ENCODE results near the gene EDNRA.
A peak's percentile ranks its signal among the peaks of the same experiment; 100 is the strongest.

EDNRA gene

GRCh38 chr4:147479786-147480185 is 1.1 kb upstream of the EDNRA start:
- Histone ChIP-seq H2AFZ (ENCODE audit: low read length, unreplicated experiment) (no peak overlapping the region), H3K27ac (ENCODE audit: low read depth, low read length) (no peak overlapping the region), H3K79me2 (ENCODE audit: control insufficient read depth, insufficient read depth, low read length, unreplicated experiment) (no peaks in the 10 kb centered on the region), H3K27me3 (ENCODE audit: insufficient read depth, low read length) (no peaks in the 10 kb centered on the region), H3K4me3 (ENCODE audit: low read depth, low read length) (peak overlapping the region; percentile 5; the same call in 1 of the 2 replicates), H3K36me3 (ENCODE audit: insufficient read depth, low read length) (no peaks in the 10 kb centered on the region), H3K4me1 (ENCODE audit: control insufficient read depth, insufficient read depth, low read length, unreplicated experiment) (peaks cover 26% of the 10 kb centered on the region)

GRCh38 chr4:147480502-147480890 is 401 bp upstream of the EDNRA start:
- Histone ChIP-seq H3K36me3 (ENCODE audit: insufficient read depth, low read length) (no peaks in the 10 kb centered on the region), H3K27ac (ENCODE audit: low read depth, low read length) (no peak overlapping the region), H3K4me3 (ENCODE audit: low read depth, low read length) (peak overlapping the region; percentile 89), H3K4me1 (ENCODE audit: control insufficient read depth, insufficient read depth, low read length, unreplicated experiment) (peaks cover 26% of the 10 kb centered on the region), H3K27me3 (ENCODE audit: insufficient read depth, low read length) (no peaks in the 10 kb centered on the region), H2AFZ (ENCODE audit: low read length, unreplicated experiment) (peak overlapping the region; percentile 82), H3K79me2 (ENCODE audit: control insufficient read depth, insufficient read depth, low read length, unreplicated experiment) (no peaks in the 10 kb centered on the region)

- Histone ChIP-seq H2AFZ (ENCODE audit: low read length, unreplicated experiment) (peak overlapping the region; percentile 67), H3K27ac (ENCODE audit: low read depth, low read length) (no peak overlapping the region), H3K79me2 (ENCODE audit: control insufficient read depth, insufficient read depth, low read length, unreplicated experiment) (no peaks in the 10 kb centered on the region), H3K4me3 (ENCODE audit: low read depth, low read length) (peak overlapping the region; percentile 89), H3K4me1 (ENCODE audit: control insufficient read depth, insufficient read depth, low read length, unreplicated experiment) (peaks cover 26% of the 10 kb centered on the region), H3K36me3 (ENCODE audit: insufficient read depth, low read length) (no peaks in the 10 kb centered on the region), H3K27me3 (ENCODE audit: insufficient read depth, low read length) (no peaks in the 10 kb centered on the region)
Observed at GRCh38 chr4:147481577-147482109, 746 bp downstream of the EDNRA start.

GRCh38 chr4:147482281-147482680 is 1.4 kb downstream of the EDNRA start:
- Histone ChIP-seq H3K79me2 (ENCODE audit: control insufficient read depth, insufficient read depth, low read length, unreplicated experiment) (no peaks in the 10 kb centered on the region), H2AFZ (ENCODE audit: low read length, unreplicated experiment) (no peak overlapping the region), H3K27ac (ENCODE audit: low read depth, low read length) (no peak overlapping the region), H3K27me3 (ENCODE audit: insufficient read depth, low read length) (no peaks in the 10 kb centered on the region), H3K4me3 (ENCODE audit: low read depth, low read length) (peak overlapping the region; percentile 89), H3K36me3 (ENCODE audit: insufficient read depth, low read length) (no peaks in the 10 kb centered on the region), H3K4me1 (ENCODE audit: control insufficient read depth, insufficient read depth, low read length, unreplicated experiment) (peaks cover 26% of the 10 kb centered on the region)

- Histone ChIP-seq H3K27me3 (ENCODE audit: insufficient read depth, low read length) (no peaks in the 10 kb centered on the region), H3K79me2 (ENCODE audit: control insufficient read depth, insufficient read depth, low read length, unreplicated experiment) (no peaks in the 10 kb centered on the region), H3K27ac (ENCODE audit: low read depth, low read length) (no peak overlapping the region), H2AFZ (ENCODE audit: low read length, unreplicated experiment) (no peak overlapping the region), H3K4me3 (ENCODE audit: low read depth, low read length) (no peak overlapping the region), H3K4me1 (ENCODE audit: control insufficient read depth, insufficient read depth, low read length, unreplicated experiment) (peaks cover 14% of the 10 kb centered on the region), H3K36me3 (ENCODE audit: insufficient read depth, low read length) (no peaks in the 10 kb centered on the region)
Observed at GRCh38 chr4:147485167-147485566, 4.3 kb downstream of the EDNRA start.

- no peaks in the 10 kb centered on the region for H3K27me3 ChIP-seq (ENCODE audit: insufficient read depth, low read length)
- no peak overlapping the region for H2AFZ ChIP-seq (ENCODE audit: low read length, unreplicated experiment)
- H3K36me3 ChIP-seq (ENCODE audit: insufficient read depth, low read length): no peaks in the 10 kb centered on the region
- no peaks in the 10 kb centered on the region for H3K79me2 ChIP-seq (ENCODE audit: control insufficient read depth, insufficient read depth, low read length, unreplicated experiment)
- peaks cover 9% of the 10 kb centered on the region for H3K4me1 ChIP-seq (ENCODE audit: control insufficient read depth, insufficient read depth, low read length, unreplicated experiment)
- no peak overlapping the region for H3K27ac ChIP-seq (ENCODE audit: low read depth, low read length)
- H3K4me3 ChIP-seq (ENCODE audit: low read depth, low read length): no peak overlapping the region
Observed at GRCh38 chr4:147487616-147488015, 6.7 kb downstream of the EDNRA start.

- Histone ChIP-seq H3K36me3 (ENCODE audit: insufficient read depth, low read length) (no peaks in the 10 kb centered on the region), H3K4me1 (ENCODE audit: control insufficient read depth, insufficient read depth, low read length, unreplicated experiment) (peaks cover 14% of the 10 kb centered on the region), H2AFZ (ENCODE audit: low read length, unreplicated experiment) (no peak overlapping the region), H3K79me2 (ENCODE audit: control insufficient read depth, insufficient read depth, low read length, unreplicated experiment) (no peaks in the 10 kb centered on the region), H3K27ac (ENCODE audit: low read depth, low read length) (no peak overlapping the region), H3K27me3 (ENCODE audit: insufficient read depth, low read length) (no peaks in the 10 kb centered on the region), H3K4me3 (ENCODE audit: low read depth, low read length) (no peak overlapping the region)
Observed at GRCh38 chr4:147488556-147488955, 7.7 kb downstream of the EDNRA start.

GRCh38 chr4:147491086-147491485 is 10.2 kb downstream of the EDNRA start:
- Histone ChIP-seq H3K79me2 (ENCODE audit: control insufficient read depth, insufficient read depth, low read length, unreplicated experiment) (no peaks in the 10 kb centered on the region), H3K36me3 (ENCODE audit: insufficient read depth, low read length) (no peaks in the 10 kb centered on the region), H3K4me3 (ENCODE audit: low read depth, low read length) (no peak overlapping the region), H2AFZ (ENCODE audit: low read length, unreplicated experiment) (no peak overlapping the region), H3K4me1 (ENCODE audit: control insufficient read depth, insufficient read depth, low read length, unreplicated experiment) (peaks cover 14% of the 10 kb centered on the region), H3K27me3 (ENCODE audit: insufficient read depth, low read length) (no peaks in the 10 kb centered on the region), H3K27ac (ENCODE audit: low read depth, low read length) (no peak overlapping the region)

GRCh38 chr4:147492306-147492705 is 11.4 kb downstream of the EDNRA start:
- H3K27ac ChIP-seq (ENCODE audit: low read depth, low read length): peak overlapping the region; percentile 36; the same call in 1 of the 2 replicates

GRCh38 chr4:147492761-147493160 is 11.9 kb downstream of the EDNRA start:
- no peaks in the 10 kb centered on the region for H3K79me2 ChIP-seq (ENCODE audit: control insufficient read depth, insufficient read depth, low read length, unreplicated experiment)
- H3K27ac ChIP-seq (ENCODE audit: low read depth, low read length): peak overlapping the region; percentile 36; the same call in 1 of the 2 replicates
- no peaks in the 10 kb centered on the region for H3K36me3 ChIP-seq (ENCODE audit: insufficient read depth, low read length)
- H2AFZ ChIP-seq (ENCODE audit: low read length, unreplicated experiment): peak overlapping the region; percentile 61
- peaks cover 17% of the 10 kb centered on the region for H3K4me1 ChIP-seq (ENCODE audit: control insufficient read depth, insufficient read depth, low read length, unreplicated experiment)
- H3K4me3 ChIP-seq (ENCODE audit: low read depth, low read length): no peak overlapping the region; the same call in 1 of the 2 replicates
- H3K27me3 ChIP-seq (ENCODE audit: insufficient read depth, low read length): no peaks in the 10 kb centered on the region

More at GRCh38 chr4:147492306-147492705, 11.4 kb downstream of the EDNRA start:
- no peaks in the 10 kb centered on the region for H3K79me2 ChIP-seq (ENCODE audit: control insufficient read depth, insufficient read depth, low read length, unreplicated experiment)
- H3K36me3 ChIP-seq (ENCODE audit: insufficient read depth, low read length): no peaks in the 10 kb centered on the region
- H3K4me1 ChIP-seq (ENCODE audit: control insufficient read depth, insufficient read depth, low read length, unreplicated experiment): peaks cover 14% of the 10 kb centered on the region
- peak overlapping the region; percentile 61 for H2AFZ ChIP-seq (ENCODE audit: low read length, unreplicated experiment)
- no peak overlapping the region for H3K4me3 ChIP-seq (ENCODE audit: low read depth, low read length)
- no peaks in the 10 kb centered on the region for H3K27me3 ChIP-seq (ENCODE audit: insufficient read depth, low read length)

GRCh38 chr4:147493307-147493706 is 12.4 kb downstream of the EDNRA start:
- Histone ChIP-seq H3K4me1 (ENCODE audit: control insufficient read depth, insufficient read depth, low read length, unreplicated experiment) (peaks cover 21% of the 10 kb centered on the region), H3K36me3 (ENCODE audit: insufficient read depth, low read length) (no peaks in the 10 kb centered on the region), H2AFZ (ENCODE audit: low read length, unreplicated experiment) (no peak overlapping the region), H3K27me3 (ENCODE audit: insufficient read depth, low read length) (no peaks in the 10 kb centered on the region), H3K4me3 (ENCODE audit: low read depth, low read length) (no peak overlapping the region), H3K79me2 (ENCODE audit: control insufficient read depth, insufficient read depth, low read length, unreplicated experiment) (no peaks in the 10 kb centered on the region), H3K27ac (ENCODE audit: low read depth, low read length) (no peak overlapping the region)

Measured in ACC112 (cell line).